SK-N-SH (cell line): ENCODE results near the gene PTPRF.

Source experiments
- EZH2phosphoT487 ChIP-seq: fragments of 200-600 bp; sonication (generic); IDR thresholded peaks from 2 replicates; pipeline ENCODE4 v1.6.1; 2017; ENCODE audit warnings: low read depth, mixed run types, mild to moderate bottlenecking, antibody characterized with exemption, moderate library complexity, borderline replicate concordance
- POLR2AphosphoS5 ChIP-seq: IDR thresholded peaks from 2 replicates; pipeline ENCODE4 v1.6.1; 2012; ENCODE audit warnings: low read depth, low read length
- RCOR1 ChIP-seq: fragments of 150-350 bp; IDR thresholded peaks from 2 replicates; pipeline ENCODE4 v1.6.1; 2017; ENCODE audit warnings: antibody characterized with exemption, low read length
- SMC3 ChIP-seq: IDR thresholded peaks from 2 replicates; pipeline ENCODE4 v1.6.1; 2012; ENCODE audit warnings: low read depth, low read length, improper control_type of control experiment
- TF ChIP-seq, protein P1 (sequence below): fragments of 200-600 bp; sonication (generic); IDR thresholded peaks from 2 replicates; pipeline ENCODE4 v1.6.1; 2017; ENCODE audit warnings: antibody characterized with exemption, mild to moderate bottlenecking, moderate library complexity

- TF ChIP-seq POLR2AphosphoS5 (no peak), SMC3 (no peak), EZH2phosphoT487 (no peak), RCOR1 (no peak)
- TF ChIP-seq, protein P1, sequence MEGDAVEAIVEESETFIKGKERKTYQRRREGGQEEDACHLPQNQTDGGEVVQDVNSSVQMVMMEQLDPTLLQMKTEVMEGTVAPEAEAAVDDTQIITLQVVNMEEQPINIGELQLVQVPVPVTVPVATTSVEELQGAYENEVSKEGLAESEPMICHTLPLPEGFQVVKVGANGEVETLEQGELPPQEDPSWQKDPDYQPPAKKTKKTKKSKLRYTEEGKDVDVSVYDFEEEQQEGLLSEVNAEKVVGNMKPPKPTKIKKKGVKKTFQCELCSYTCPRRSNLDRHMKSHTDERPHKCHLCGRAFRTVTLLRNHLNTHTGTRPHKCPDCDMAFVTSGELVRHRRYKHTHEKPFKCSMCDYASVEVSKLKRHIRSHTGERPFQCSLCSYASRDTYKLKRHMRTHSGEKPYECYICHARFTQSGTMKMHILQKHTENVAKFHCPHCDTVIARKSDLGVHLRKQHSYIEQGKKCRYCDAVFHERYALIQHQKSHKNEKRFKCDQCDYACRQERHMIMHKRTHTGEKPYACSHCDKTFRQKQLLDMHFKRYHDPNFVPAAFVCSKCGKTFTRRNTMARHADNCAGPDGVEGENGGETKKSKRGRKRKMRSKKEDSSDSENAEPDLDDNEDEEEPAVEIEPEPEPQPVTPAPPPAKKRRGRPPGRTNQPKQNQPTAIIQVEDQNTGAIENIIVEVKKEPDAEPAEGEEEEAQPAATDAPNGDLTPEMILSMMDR: no peak
These were observed 61.5 kb downstream of the PTPRF start for GRCh38 chr1:43592051-43592665.
